WERI-Rb-1 (cell line): ENCODE measurements around the gene P4HA1.
"Not testable (repeated sequence)": the region's sequence is repeated elsewhere in the genome, so short reads cannot be mapped to it uniquely, and the experiment has no call there.

Experiments
- DNase-seq: peaks from one replicate; pipeline ENCODE4 v3.0.0-alpha.2; 2020
- H3K27ac ChIP-seq: fragments of 250-450 bp; sonication (Bioruptor Pico); 2 replicates; pipeline ENCODE4 v1.5.1; 2020; ENCODE audit warnings: mild to moderate bottlenecking, moderate library complexity
- H3K27me3 ChIP-seq: fragments of 250-450 bp; sonication (Bioruptor Pico); 2 replicates; pipeline ENCODE4 v1.5.1; 2021; ENCODE audit warnings: mild to moderate bottlenecking, low read depth, moderate library complexity; ENCODE audit not compliant: insufficient read depth, severe bottlenecking
- H3K36me3 ChIP-seq: fragments of 250-450 bp; sonication (Bioruptor Pico); 2 replicates; pipeline ENCODE4 v1.5.1; 2020; ENCODE audit warnings: mild to moderate bottlenecking, moderate library complexity
- H3K4me3 ChIP-seq: 2 replicates; pipeline ENCODE4 v1.5.1; 2011; ENCODE audit warnings: low read depth, mild to moderate bottlenecking, control low read depth, low read length
- H3K9me3 ChIP-seq: fragments of 250-450 bp; sonication (Bioruptor Pico); 2 replicates; pipeline ENCODE4 v1.5.1; 2021; ENCODE audit warnings: mild to moderate bottlenecking, moderate library complexity; ENCODE audit not compliant: severe bottlenecking
- TF ChIP-seq, protein P1 (sequence below): IDR thresholded peaks from 2 replicates; pipeline ENCODE4 v1.5.1; 2011; ENCODE audit warnings: low read depth, mild to moderate bottlenecking, control low read depth, inconsistent platforms, low read length

Gene P4HA1

DNA sequence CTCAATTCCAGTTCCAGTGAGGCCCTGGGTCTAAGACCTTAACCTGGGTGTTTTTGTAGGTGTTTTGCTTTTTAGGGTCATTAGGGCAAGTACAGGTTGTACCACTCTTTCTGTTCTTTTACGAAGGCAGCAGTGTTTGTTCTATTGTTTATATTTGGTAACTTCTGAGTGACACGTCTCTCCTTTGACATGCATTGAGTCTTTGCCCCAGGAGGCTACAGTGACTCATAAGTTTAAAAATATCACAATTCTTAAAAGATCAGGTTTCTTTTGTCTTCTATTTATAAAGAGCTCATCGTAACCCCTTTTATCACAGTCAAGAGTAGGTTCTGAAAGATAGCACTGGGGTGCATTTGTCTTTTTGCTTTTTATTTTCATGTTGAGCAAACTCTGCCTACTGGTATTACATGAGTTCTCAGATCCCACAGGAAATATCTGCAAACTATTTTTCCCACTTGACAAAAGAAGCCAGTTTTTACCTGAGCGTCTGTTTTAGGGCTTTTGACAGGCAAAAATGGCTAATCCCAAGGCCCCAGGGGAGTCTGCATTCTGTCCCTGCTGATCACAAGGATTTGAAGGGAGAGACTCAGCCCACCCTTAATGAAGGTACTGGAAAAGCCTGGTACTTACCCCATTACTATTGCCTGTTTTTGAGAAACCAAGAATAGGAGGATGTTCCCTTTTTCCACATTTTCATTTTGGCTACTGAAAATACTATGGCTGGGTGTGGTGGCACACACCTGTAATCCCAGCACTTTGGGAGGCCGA, 21.5 kb upstream of the P4HA1 start:
- H3K36me3 ChIP-seq: no peaks in the 10 kb centered on the region
- TF ChIP-seq, protein P1, sequence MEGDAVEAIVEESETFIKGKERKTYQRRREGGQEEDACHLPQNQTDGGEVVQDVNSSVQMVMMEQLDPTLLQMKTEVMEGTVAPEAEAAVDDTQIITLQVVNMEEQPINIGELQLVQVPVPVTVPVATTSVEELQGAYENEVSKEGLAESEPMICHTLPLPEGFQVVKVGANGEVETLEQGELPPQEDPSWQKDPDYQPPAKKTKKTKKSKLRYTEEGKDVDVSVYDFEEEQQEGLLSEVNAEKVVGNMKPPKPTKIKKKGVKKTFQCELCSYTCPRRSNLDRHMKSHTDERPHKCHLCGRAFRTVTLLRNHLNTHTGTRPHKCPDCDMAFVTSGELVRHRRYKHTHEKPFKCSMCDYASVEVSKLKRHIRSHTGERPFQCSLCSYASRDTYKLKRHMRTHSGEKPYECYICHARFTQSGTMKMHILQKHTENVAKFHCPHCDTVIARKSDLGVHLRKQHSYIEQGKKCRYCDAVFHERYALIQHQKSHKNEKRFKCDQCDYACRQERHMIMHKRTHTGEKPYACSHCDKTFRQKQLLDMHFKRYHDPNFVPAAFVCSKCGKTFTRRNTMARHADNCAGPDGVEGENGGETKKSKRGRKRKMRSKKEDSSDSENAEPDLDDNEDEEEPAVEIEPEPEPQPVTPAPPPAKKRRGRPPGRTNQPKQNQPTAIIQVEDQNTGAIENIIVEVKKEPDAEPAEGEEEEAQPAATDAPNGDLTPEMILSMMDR: no peak
- no peak overlapping the region for H3K4me3 ChIP-seq
- no peak overlapping the region for H3K27ac ChIP-seq
- no peak for DNase-seq
- no peaks in the 10 kb centered on the region for H3K27me3 ChIP-seq
- no peaks in the 10 kb centered on the region for H3K9me3 ChIP-seq

DNA sequence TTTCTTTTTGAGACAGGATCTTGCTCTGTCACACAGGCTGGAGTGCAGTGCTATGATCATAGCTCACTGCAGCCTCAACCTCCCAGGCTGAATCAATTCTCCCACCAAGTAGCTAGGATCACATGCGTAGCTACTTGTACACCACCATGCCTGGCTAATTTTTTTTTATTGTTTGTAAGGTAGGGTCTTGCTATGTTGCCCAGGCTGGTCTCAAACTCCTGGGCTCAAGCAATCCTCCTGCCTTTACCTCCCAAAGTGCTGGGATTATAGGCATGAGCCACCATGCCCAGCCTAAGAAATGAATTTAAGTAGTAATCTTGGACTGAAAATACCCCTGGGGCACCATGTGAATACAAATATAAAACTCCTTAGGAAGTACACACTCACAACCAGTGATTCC, 19.4 kb upstream of the P4HA1 start:
- DNase-seq: no peak
- H3K4me3 ChIP-seq: no peak overlapping the region
- H3K27me3 ChIP-seq: no peaks in the 10 kb centered on the region
- H3K27ac ChIP-seq: no peak overlapping the region
- peaks cover 3% of the 10 kb centered on the region for H3K36me3 ChIP-seq
- no peaks in the 10 kb centered on the region for H3K9me3 ChIP-seq
- TF ChIP-seq, protein P1: no peak

DNA sequence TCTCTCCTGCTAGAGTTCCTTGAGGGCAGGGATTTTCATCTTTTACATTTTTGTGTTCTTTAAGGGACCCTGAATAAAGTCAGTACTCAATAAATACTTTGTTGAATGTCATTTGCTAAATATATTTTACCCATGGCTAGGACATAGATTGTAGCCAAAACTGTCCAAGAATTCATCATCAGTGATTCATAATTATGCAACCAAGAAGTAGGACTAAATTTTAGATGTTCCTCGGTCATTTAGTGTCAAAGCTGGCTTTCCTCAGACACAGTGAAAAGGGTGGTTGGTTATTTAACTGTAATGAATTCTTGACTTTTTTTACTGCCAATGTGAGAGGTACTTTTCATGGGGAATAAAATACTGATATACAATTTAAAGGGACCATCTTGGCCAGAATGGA, 16.9 kb upstream of the P4HA1 start:
- no peaks in the 10 kb centered on the region for H3K27me3 ChIP-seq
- no peak for DNase-seq
- TF ChIP-seq, protein P1: no peak
- no peak overlapping the region for H3K4me3 ChIP-seq
- no peak overlapping the region for H3K27ac ChIP-seq
- peaks cover 15% of the 10 kb centered on the region for H3K36me3 ChIP-seq
- H3K9me3 ChIP-seq: peaks cover 3% of the 10 kb centered on the region

DNA sequence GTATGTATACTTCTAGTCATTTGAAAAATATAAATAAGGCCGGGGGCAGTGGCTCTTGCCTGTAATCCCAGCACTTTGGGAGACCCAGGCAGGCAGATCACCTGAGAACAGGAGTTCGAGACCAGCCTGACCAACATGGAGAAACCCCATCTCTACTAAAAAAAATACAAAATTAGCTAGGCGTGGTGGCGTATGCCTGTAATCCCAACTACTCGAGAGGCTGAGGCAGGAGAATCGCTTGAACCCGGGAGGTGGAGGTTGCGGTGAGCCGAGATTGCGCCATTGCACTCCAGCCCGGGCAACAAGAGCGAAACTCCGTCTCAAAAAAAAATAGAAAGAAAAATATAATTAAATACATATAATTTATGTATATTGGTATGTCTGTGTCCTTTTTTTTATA, 15.4 kb upstream of the P4HA1 start:
- DNase-seq, H3K4me3 ChIP-seq, H3K9me3 ChIP-seq, H3K27me3 ChIP-seq, H3K27ac ChIP-seq: not testable (repeated sequence)
- H3K36me3 ChIP-seq: peaks cover 17% of the 10 kb centered on the region

DNA sequence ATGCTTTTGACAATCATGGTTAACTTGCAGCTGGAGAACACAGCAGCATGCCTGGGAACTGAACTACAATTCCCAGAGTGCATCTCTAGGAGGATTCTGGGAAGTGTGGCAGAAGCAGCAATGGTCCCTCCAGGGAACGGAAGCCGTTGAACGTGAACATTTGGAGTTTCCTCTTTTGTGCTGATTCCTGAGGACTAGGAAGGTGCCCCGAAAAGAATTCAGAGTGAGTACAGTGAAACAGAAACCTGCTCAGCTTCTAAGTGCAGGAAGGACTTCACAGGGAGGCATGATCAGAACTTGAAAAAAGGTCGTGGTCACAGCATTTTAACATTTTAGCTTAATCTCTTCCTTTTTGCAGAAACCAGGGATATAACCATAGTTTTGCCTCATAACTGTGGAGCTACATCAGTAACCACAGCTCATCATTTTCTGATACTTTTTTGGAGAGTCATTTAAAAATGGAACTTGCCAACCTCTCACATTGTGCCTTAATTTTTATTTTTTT, 13.7 kb upstream of the P4HA1 start, which contains the start of gene NUDT13:
Gene NUDT13, plus strand, starts transcription at position 111 of the 505 bp plus-strand sequence. CDS start 3,911 bp downstream, outside the sequence.
- Histone ChIP-seq H3K4me3 (no peak within 1 kb of the TSS), H3K27ac (no peak within 1 kb of the TSS), H3K9me3 (peaks cover 3% of the 10 kb centered on the region), H3K36me3 (peaks cover 17% of the 10 kb centered on the region), H3K27me3 (no peaks in the 10 kb centered on the region)
- TF ChIP-seq, protein P1: no peak
- no peak for DNase-seq

DNA sequence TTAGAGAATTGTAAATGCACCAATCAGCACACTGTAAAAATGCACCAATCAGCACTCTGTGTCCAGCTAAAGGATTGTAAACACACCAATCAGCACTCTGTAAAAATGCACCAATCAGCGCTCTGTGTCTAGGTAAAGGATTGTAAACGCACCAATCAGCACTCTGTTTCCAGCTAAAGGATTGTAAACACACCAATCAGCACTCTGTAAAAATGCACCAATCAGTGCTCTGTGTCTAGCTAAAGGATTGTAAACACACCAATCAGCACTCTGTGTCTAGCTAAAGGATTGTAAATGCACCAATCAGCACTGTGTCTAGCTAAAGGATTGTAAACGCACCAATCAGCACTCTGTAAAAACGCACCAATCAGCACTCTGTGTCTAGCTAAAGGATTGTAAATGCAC, 12.6 kb upstream of the P4HA1 start:
- H3K4me3 ChIP-seq, H3K27me3 ChIP-seq, H3K27ac ChIP-seq, DNase-seq, H3K9me3 ChIP-seq: not testable (repeated sequence)
- peaks cover 17% of the 10 kb centered on the region for H3K36me3 ChIP-seq

DNA sequence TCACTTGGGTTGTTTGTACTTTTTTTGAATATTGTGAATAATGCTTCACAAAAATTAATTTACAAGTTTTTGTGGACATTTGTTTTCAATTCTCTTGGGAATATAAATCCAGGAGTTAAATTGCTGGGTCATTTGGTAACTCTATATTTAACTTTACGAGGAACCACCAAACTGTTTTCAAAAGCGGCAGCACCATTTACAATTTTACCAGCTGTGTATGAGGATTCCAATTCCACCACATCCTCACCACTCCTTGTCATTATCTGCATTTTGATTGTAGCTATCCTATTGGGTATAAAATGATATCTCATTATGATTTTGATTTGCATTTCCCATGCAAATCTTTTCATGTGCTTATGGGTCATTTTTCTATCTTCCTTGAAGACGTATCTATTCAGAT, 9.6 kb upstream of the P4HA1 start:
- peaks cover 14% of the 10 kb centered on the region for H3K36me3 ChIP-seq
- TF ChIP-seq, protein P1: no peak
- peaks cover 3% of the 10 kb centered on the region for H3K9me3 ChIP-seq
- no peak overlapping the region for H3K27ac ChIP-seq
- H3K4me3 ChIP-seq: no peak overlapping the region
- no peaks in the 10 kb centered on the region for H3K27me3 ChIP-seq
- no peak for DNase-seq
